NCI-H1105 treated with DMSO at 0.1 percent for 48 hours (cell line): ENCODE measurements around the gene FN1.
"Not testable (repeated sequence)": the region's sequence is repeated elsewhere in the genome, so short reads cannot be mapped to it uniquely, and the experiment has no call there.

Source experiments
- DNase-seq: peaks from one replicate; lab custom pipeline; 2025; lab: John Stamatoyannopoulos, UW

Gene FN1

GRCh38 chr2:215332872-215333595 is 102.8 kb downstream of the FN1 start:
- DNase-seq: no peak

DNA sequence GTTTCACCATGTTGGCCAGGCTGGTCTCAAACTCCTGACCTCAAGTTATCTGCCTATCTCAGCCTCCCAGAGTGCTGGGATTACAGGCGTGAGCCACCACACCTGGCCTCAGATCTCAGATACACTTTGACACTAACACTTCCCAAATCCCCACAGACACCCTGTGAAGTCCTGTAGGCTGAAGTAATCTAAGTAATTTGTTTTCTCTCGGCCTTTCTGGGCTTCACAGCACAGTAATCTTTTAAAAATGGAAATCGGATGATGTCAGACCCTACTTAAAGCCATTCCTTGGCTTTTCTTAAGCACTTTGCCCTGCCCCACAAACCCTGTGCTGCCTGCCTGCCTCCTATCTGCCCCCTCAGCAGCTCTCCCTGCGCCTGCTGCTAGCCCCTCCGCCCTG is 107.8 kb downstream of the FN1 start:
- DNase-seq: no peak

DNA sequence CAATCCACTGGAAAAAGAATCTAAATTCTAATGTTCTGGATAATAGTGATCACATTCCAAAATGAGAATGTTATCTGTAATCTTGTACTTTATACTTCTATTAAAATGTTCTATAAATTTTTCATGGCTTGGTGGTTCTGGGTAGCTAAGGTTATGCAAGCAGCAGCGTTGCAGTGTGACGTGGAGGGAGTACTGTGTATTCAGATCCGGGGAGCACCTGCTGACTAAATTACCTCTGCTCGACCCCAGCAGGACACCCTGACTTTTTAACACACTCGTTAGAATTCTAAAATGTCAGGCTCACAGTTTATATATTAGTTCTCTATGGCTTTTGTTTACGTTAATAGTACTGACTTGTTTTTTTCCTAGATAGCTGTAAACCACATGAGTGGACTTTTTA is 111.1 kb downstream of the FN1 start:
- DNase-seq: no peak

DNA sequence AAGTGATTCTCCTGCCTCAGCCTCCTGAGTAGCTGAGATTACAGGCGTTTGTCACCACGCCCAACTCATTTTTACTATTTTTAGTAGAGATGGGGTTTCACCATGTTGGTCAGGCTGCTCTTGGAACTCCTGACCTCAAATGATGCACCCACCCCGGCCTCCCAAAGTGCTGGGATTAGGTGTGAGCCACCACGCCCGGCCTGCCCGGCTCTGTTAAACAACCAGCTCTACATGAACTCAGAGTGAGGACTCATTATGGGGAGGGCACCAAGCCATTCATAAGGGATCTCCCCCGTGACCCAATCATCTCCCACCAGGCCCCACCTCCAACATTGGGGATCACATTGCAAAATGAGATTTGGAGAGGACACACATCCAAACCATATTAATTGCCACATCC is 115.2 kb downstream of the FN1 start:
- DNase-seq: no peak

DNA sequence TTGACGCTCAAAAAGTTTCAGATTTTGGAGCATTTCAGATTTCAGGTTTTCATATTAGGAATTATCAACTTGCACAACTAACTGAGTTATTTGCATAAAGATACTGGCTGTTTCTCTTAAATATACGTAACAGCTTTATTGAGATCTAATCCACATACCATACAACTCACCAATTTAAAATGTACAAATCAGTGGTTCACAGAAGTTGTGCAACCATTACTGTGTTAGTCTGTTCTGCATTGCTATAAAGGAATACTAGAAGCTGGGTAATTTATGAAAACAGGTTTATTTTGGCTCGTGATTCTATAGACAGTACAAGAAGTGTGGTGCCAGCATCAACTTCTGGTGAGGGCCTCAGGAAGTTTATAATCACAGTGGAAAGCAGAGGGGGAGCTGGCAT is 115.8 kb downstream of the FN1 start:
- no peak for DNase-seq

DNA sequence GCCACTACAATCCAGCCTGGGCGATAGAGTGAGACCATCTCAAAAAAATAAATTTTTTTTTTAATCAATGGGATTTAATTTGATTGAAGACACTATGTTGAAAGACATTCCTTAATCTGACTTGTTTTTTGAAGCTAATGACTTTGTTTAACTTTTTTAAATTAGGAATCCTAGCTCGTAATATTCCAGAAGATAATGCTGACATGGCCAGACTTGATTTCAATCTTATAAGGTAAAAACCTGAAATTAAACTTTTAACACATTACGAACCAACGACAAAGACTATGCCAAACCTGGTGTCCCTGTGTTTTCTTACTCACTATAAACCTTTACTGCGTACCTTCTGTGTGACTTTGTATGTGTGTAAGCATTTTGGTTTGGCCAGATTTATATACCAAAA is 116.4 kb downstream of the FN1 start:
- DNase-seq: no peak

DNA sequence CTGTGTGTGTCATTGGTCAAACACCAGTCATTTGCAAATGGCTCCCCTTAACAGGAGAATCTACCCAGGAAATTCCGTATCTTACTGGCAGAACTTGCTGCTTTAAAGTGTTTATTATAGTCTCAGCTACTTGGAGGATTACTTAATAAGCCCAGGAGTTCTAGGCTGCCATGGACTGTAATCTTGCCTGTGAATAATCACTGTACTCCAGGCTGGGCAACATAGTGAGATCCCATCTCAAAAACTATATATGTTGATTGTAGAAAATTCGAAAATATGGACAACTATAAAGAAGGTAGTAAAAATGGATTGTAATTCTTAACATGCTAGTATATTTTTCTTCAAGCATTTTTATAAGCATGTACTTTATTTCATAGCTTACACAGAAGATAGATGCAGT is 119.5 kb downstream of the FN1 start:
- DNase-seq: no peak

- DNase-seq: no peak
Observed at GRCh38 chr2:215315301-215315700, 120.6 kb downstream of the FN1 start.

DNA sequence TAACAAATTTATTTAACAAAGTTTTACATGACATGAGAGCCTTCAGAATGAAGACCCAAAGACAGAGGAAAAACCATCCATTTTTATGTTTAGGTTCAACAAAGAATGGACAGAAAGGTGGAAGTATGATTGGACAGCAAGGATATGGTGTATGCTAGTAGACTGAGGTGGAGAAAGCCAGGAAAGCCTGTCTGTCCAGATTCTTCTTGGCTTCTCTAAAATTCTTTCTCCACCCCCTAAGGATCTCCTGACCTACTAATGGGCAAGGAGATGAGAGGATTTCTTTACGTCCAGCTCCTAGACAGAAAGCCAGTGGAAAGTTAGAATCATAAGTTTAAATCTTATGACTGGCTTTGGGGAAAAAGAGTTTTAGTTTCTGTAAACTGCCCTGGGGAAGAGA is 121.0 kb downstream of the FN1 start:
- no peak for DNase-seq

GRCh38 chr2:215313255-215313613 is 122.6 kb downstream of the FN1 start:
- no peak for DNase-seq

DNA sequence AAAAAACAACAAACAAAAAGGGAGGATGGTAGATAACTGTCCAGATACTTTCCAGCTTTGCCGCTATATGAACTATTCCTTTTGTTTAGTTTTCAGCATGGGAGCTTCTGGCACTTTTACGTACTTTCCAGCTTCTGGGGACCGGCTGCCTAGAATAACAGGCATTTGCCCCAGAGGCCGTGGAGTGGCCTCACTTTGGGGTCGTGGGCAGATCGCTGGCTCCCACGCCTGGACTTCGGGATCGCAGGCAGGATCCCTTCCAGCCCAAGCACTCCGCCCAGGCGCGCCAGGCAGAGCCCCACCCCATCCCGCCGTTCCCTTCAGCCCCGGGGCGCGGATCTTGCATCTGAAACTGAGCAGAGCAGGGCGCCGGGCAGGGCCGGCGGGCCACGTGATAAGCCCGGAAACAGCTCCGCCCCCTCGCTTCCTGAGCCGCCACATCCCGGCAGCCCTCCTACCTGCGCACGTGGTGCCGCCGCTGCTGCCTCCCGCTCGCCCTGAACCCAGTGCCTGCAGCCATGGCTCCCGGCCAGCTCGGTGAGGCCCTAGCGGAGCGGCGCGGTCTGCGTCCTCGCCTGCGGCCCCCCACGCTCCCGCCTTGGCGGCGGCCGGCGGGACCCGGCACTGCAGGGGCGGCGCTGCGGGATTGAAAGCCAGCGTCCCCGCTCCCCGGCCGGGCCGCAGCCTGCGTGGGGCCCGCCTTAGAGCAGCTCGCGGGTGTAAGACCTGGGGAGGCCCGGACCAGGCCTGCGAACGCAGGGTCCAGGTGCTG is 124.1 kb downstream of the FN1 start, which contains the start of gene ATIC:
ATIC (plus strand) TSS at position 435 of the 772 bp plus-strand sequence; CDS start at position 519, 84 bp downstream.
- DNase-seq: peak; percentile 77

DNA sequence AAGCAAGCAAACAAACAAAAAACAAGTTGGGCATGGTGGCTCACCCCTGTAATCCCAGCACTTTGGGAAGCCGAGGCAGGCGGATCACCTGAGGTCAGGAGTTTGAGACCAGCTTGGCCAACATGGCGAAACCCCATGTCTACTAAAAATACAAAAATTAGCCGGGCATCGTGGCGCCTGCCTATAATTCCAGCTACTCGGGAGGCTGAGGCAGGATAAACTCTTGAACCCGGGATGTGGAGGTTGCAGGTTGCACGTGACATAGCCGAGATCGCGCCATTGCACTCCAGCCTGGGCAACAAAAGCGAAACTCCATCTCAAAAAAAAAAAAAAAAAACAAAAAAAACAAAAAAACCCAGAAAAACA is 124.6 kb downstream of the FN1 start:
- not testable (repeated sequence) for DNase-seq
